D721Med (cell line): Measurements from ENCODE around the gene AIFM2.
"Not testable (repeated sequence)": the region's sequence is repeated elsewhere in the genome, so short reads cannot be mapped to it uniquely, and the experiment has no call there.

ENCODE experiments used
- DNase-seq: peaks from one replicate; pipeline ENCODE4 v3.0.0; 2011; ENCODE audit warnings: low spot score; ENCODE audit not compliant: insufficient read length
- FAIRE-seq: peaks from 2 replicates; lab custom pipeline; 2011; peaks lifted over from hg19 to GRCh38; lab: Jason Lieb, UNC
- TF ChIP-seq, protein P1 (sequence below): IDR thresholded peaks from 2 replicates; pipeline ENCODE4 v1.5.1; 2012; ENCODE audit warnings: mild to moderate bottlenecking, control low read depth; ENCODE audit not compliant: insufficient read depth; ENCODE audit errors: missing control alignments

AIFM2 gene

DNA sequence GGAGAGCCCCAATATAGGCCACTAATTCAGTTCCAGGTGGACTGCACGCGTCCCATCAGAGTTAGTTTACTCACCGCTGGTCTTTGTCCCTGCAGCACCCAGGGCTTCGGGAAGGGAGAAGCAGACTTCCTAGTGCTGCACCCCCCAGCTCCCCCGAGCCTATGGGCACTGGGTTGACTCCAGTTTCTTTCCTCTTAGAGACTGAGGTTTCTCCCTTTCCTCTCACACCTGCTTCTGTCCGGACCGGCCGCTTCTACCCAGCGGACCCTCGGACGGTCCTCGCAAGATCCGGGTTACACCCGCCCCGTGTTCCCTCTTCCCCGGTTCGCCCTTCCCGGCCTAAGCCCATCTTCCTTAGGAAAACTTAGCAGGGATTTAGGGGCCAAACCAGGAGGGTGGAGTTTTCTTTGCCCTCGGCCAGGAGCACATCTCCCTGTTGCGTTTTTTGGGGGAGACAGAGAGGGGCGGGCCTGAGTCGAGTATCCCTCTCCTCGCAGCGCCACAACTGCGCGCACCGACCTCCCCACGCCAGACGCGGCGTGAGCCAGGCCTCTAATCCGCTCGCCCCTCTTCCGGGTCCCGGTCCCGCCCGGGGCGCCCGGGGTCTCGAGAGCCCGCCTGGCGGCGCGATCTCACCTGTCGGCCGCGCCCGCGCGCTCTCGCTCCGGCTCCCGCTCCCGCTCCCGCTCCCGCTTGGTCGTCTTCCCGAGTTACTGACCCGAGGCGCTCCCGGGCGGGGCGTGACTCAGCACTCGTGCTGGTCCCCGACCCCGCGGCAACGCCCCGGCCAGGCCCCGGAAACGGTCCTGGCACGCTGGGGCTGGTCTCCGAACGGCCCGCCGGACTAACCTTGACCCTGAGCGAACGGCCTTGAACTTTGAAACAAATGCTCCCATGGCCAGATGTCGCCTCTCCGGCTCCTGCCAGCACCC is at the start of gene AIFM2:
AIFM2 (minus strand) TSS at position 728 of the 932 bp plus-strand sequence. CDS start 8,741 bp downstream, outside the sequence.
- TF ChIP-seq, protein P1, sequence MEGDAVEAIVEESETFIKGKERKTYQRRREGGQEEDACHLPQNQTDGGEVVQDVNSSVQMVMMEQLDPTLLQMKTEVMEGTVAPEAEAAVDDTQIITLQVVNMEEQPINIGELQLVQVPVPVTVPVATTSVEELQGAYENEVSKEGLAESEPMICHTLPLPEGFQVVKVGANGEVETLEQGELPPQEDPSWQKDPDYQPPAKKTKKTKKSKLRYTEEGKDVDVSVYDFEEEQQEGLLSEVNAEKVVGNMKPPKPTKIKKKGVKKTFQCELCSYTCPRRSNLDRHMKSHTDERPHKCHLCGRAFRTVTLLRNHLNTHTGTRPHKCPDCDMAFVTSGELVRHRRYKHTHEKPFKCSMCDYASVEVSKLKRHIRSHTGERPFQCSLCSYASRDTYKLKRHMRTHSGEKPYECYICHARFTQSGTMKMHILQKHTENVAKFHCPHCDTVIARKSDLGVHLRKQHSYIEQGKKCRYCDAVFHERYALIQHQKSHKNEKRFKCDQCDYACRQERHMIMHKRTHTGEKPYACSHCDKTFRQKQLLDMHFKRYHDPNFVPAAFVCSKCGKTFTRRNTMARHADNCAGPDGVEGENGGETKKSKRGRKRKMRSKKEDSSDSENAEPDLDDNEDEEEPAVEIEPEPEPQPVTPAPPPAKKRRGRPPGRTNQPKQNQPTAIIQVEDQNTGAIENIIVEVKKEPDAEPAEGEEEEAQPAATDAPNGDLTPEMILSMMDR, result no peak
- DNase-seq, result no peak
- no peak for FAIRE-seq

DNA sequence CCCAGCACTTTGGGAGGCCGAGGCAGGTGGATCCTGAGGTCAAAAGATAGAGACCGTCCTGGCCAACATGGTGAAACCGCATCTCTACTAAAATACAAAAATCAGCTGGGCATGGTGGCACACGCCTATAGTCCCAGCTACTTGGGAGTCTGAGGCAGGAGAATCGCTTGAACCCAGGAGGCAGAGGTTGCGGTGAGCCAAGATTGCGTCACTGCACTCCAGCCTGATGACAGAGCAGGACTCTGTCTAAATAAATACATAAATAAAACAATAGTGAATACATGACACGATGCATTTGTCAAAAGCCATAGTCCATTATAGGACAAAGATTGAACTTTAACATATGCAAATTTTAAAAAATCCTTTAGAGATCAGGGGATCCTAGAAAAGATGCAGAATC is 46.6 kb upstream of the AIFM2 start:
- FAIRE-seq, DNase-seq: not testable (repeated sequence)

DNA sequence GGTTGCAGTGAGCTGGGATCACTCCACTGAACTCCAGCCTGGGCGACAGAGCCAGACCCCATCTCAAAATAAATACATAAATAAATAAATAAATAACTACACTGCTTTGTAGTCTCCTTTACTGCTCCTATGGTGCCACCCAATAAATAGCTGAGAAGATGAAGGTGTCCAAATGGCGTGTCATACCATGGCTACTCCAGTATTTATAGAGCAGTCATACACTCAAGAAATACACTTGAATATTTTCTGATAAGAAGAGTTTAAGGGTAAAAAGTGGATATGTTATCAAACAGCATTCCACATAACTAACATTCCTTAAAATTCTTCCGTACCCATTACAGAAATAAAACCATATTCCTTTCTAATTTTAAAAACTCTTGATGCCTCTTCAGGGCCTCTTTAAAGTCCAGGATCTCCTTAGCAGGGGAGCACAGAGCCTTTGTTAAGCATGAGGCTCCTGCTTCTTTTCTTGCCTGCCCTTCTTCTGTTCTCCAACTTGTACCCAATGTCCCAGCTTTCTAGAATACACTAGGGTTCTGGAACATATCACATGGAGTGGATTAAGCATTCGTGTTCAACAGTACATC is 45.6 kb upstream of the AIFM2 start:
- TF ChIP-seq, protein P1, result no peak
- DNase-seq, result no peak
- FAIRE-seq, result no peak

DNA sequence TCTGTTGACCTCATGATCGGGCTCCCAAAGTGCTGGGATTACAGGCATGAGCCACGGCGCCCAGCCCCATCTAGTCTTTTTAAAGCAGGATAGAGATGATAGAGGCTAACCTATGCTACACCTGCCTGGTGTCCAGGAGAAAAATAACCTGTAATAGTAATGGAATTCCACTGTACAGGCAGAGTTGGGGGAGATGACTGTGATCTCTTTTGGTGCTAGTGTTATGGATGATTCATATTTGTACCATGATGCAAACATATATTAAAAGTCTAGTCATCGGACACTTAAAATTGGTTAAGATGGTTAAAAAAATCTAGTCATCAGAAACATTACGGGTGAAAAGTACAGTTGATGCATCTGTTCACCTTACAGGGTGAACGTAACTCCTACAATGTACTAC is 43.8 kb upstream of the AIFM2 start:
- DNase-seq (no peak), FAIRE-seq (no peak)

DNA sequence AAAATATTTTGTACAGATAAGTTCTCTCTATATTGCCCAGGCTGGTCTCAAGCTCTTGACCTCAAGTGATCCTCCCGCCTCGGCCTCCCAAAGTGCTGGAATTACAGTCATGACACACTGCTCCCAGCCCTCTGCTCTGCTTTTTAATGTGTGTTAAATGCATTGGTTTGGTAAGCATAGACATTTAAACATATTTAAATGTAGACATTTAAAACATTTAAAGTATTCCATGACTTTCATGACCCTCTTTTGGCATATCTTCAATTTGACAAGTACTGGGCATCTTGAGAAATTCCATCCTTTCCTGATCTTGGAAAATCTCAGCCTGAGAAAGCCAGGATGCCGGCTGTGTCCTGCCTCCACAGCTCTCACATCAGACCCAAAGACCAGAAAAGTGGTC is 42.9 kb upstream of the AIFM2 start:
- DNase-seq (no peak), FAIRE-seq (no peak)
- TF ChIP-seq, protein P1, result no peak

More for the DNA sequence above, 43.8 kb upstream of the AIFM2 start:
- TF ChIP-seq, protein P1, result no peak

DNA sequence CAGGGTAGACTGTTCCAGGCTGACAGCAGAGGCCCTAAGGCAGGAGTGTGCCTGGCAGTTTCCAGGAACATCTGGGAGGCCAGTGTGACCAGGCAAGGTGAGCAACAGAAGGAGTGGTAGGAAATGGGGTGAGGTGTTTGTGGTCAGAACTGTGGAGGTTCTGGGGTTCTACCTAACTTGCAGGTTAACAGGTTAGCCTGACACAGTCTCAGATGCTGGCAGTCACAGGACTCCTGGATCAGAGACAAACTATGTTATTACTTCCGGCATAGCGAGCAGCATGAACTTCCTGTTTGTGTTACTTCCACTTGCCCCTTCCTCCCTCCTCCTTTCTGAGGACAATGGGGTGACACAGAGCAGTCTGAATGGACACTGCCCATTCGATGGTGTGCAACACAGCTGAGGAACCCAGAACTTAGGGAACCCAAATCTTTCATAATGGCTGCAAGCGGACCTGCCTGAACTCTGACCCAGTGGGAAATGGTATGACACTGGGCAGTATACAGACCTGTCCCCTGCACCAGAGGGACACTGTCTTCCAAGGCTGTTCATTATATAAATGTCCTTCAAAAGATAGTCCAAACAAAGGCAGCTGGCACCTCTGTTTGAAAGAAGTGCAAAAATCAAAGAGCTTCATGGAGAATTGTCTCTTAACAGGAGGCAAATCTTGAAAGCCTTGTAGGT is 41.6 kb upstream of the AIFM2 start:
- DNase-seq (no peak), FAIRE-seq (no peak)
- TF ChIP-seq, protein P1, result no peak

DNA sequence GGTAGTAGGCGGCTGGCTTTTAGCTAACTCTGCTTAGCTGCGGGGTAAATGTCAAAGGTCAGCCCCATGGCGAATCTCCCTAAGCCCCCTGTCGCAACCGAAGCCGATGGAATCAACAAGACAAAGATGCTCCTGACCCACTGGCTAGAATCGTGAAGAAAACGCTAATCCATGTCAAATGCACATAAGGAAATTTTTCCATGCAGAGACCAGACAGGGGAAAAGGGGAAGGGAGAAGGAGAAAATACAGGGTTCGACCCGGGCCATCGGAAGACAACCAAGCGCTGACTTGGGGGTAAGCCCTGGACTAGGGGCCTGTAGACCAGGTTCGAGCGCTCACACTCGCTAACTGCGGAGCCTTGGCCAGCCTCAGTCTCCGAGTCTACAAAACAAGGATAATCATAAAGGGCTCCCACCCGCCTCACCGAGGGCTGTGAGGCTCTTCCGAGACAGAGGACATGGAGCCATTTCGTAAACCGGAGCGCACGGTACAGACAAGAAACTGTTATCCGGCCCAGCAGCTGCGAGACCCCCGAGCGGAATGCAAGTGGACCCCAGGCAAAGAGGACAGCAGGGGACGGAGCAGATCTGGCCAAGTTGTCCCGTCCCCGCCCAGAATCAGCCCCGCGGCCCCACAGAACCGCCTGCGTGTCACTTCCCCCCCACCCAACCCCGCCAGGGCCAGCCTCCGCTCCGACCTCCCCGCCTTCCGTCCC is 37.2 kb upstream of the AIFM2 start:
- DNase-seq (no peak), FAIRE-seq (no peak)
- TF ChIP-seq, protein P1, result no peak
